ENCODE data around the gene HCN3.

Gene HCN3

DNA sequence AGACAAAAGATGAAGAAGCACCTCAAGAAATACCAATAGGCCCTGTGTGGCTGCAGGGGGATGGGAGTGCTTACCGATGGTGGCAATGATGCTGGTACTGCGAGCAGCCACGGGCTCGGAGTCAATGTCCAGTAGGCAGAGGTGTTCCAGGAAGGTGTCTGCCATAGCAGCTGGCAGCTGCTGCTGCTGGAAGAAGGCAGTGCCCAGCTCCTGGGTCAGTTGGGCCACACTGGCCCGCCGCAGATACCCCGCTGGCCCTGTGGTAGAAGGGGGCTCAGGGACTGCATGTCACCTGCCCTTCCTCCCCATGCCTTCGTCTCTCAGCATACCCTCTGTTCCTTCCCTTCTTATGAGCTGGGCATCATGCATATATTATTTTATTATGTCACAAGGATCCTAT, 22.8 kb downstream of the HCN3 start:
- H3K36me3 ChIP-seq (ENCODE audit: control insufficient read depth, insufficient read depth, low read length): no peaks in the 10 kb centered on the region
- no peak overlapping the region for H3K4me3 ChIP-seq (replicated peaks; ENCODE audit: low read depth, low read length)

DNA sequence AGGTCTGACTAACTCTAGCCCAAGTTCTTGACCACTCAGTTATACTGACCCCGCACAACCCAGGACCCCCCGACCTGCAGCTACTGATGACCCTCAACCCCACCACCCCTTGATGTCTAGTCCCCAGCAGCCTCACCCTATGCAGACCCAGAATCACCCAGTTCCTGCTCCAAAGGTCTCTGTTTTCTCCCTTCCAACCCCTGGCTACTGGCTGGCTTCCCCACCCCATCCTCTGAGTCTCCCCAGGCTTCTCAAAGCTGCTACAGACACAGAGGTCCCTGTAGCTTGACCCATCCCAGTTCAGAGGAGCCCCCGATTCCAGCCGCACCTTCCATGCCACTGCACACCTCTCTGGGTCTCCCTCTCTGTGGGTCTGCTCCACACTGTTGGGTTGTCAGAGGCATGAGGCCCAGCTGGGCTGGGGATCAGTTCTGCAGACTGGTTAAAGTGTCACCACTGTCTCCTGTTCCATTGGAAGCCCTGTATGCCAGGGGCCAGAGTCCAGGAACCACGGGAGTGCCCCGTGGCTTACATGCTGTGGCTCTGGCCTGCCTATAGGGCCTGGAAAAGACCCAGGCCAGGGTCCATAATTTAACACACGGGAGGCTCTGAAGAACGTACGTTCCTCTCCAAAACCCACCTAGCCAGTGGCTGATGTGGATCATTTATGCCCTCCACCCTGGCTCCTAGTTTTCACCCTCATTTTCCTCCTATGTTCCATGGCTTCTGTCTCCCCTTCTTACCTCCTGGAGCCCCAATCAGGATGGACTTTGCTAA, 23.5 kb downstream of the HCN3 start:
- no peak for DNase-seq (ENCODE audit: extremely low read depth, insufficient read length)
- Histone ChIP-seq H3K4me3 (replicated peaks; ENCODE audit: low read depth, low read length) (no peak overlapping the region), H3K27me3 (replicated peaks; ENCODE audit: control insufficient read depth, insufficient read depth, low read length) (no peaks in the 10 kb centered on the region), H3K36me3 (ENCODE audit: control insufficient read depth, insufficient read depth, low read length) (no peaks in the 10 kb centered on the region)
- TF ChIP-seq, protein P1, sequence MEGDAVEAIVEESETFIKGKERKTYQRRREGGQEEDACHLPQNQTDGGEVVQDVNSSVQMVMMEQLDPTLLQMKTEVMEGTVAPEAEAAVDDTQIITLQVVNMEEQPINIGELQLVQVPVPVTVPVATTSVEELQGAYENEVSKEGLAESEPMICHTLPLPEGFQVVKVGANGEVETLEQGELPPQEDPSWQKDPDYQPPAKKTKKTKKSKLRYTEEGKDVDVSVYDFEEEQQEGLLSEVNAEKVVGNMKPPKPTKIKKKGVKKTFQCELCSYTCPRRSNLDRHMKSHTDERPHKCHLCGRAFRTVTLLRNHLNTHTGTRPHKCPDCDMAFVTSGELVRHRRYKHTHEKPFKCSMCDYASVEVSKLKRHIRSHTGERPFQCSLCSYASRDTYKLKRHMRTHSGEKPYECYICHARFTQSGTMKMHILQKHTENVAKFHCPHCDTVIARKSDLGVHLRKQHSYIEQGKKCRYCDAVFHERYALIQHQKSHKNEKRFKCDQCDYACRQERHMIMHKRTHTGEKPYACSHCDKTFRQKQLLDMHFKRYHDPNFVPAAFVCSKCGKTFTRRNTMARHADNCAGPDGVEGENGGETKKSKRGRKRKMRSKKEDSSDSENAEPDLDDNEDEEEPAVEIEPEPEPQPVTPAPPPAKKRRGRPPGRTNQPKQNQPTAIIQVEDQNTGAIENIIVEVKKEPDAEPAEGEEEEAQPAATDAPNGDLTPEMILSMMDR (IDR thresholded peaks at IDR 0.05; ENCODE audit: insufficient read depth, low read length, poor library complexity, severe bottlenecking): no peak

More for the DNA sequence above, 22.8 kb downstream of the HCN3 start:
- no peak for DNase-seq (ENCODE audit: extremely low read depth, insufficient read length)
- H3K27me3 ChIP-seq (replicated peaks; ENCODE audit: control insufficient read depth, insufficient read depth, low read length): no peaks in the 10 kb centered on the region
- TF ChIP-seq, protein P1 (IDR thresholded peaks at IDR 0.05; ENCODE audit: insufficient read depth, low read length, poor library complexity, severe bottlenecking): no peak

GRCh38 chr1:155301342-155301841, 24.1 kb downstream of the HCN3 start, which contains the start of gene PKLR:
PKLR (minus strand) TSS chr1:155301438; CDS start chr1:155301395, 43 bp downstream.
- no peak within 1 kb of the TSS for H3K4me3 ChIP-seq (replicated peaks; ENCODE audit: low read depth, low read length)
- no peaks in the 10 kb centered on the region for H3K27me3 ChIP-seq (replicated peaks; ENCODE audit: control insufficient read depth, insufficient read depth, low read length)
- no peaks in the 10 kb centered on the region for H3K36me3 ChIP-seq (ENCODE audit: control insufficient read depth, insufficient read depth, low read length)
- TF ChIP-seq, protein P1 (IDR thresholded peaks at IDR 0.05; ENCODE audit: insufficient read depth, low read length, poor library complexity, severe bottlenecking): no peak
- DNase-seq (ENCODE audit: extremely low read depth, insufficient read length): no peak

DNA sequence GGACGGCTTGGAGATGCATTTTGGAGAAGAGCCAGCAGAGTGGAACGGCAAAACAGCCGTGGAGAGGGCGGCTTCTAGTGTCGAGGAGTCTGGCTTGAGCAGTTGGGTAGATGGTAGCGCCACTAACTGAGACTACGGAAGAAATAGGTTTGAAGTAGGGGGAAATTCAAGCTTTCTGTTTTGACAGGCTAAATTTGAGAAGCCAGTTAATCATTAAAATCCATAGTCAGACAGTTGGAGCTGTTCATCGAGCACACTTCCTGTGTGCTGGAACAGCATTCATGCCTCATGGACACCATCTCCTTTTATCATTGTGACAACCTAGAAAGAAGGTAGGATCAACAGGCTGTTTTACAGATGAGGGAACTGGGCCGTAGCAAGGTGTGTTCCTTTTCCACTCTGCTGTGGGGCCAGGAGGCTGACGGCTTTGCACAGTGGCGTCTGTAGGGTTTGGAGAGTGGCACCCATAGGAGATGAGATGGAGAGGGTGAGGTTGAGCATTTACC, 27.3 kb downstream of the HCN3 start:
- H3K4me3 ChIP-seq (replicated peaks; ENCODE audit: low read depth, low read length): no peak overlapping the region
- H3K27me3 ChIP-seq (replicated peaks; ENCODE audit: control insufficient read depth, insufficient read depth, low read length): no peaks in the 10 kb centered on the region
- no peaks in the 10 kb centered on the region for H3K36me3 ChIP-seq (ENCODE audit: control insufficient read depth, insufficient read depth, low read length)
- no peak for DNase-seq (ENCODE audit: extremely low read depth, insufficient read length)
- TF ChIP-seq, protein P1 (IDR thresholded peaks at IDR 0.05; ENCODE audit: insufficient read depth, low read length, poor library complexity, severe bottlenecking): no peak

DNA sequence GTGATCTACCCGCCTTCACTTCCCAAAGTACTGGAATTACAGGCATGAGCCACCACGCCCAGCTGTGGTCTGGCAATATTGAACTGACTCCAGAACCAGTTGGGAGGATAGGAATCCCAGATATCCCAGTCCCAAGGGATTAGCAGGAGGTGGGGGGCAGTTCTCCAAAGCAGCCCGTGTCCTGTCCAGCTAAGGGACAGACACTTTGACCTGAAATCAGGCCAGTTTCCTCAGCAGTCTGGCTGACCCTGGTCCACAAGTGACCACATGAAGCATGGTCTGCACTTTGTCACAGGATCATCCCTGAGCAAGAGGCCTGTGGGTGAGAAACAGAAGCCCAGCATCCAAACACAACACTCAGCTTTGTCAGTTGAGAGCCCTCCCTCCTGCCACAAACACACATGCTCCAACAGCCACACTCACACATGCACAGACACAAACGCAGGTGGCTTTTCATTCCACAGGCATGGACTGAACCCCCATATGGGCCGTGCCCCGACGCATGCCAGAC, 28.7 kb downstream of the HCN3 start:
- TF ChIP-seq, protein P1 (IDR thresholded peaks at IDR 0.05; ENCODE audit: insufficient read depth, low read length, poor library complexity, severe bottlenecking): no peak
- no peak for DNase-seq (ENCODE audit: extremely low read depth, insufficient read length)

More for the DNA sequence above, 28.7 kb downstream of the HCN3 start:
- Histone ChIP-seq H3K36me3 (ENCODE audit: control insufficient read depth, insufficient read depth, low read length) (no peaks in the 10 kb centered on the region), H3K4me3 (replicated peaks; ENCODE audit: low read depth, low read length) (no peak overlapping the region), H3K27me3 (replicated peaks; ENCODE audit: control insufficient read depth, insufficient read depth, low read length) (no peaks in the 10 kb centered on the region)
